CD14-positive monocyte (primary cell): ENCODE measurements around the gene MTF1. TPM values are rescaled to one million over a fixed set of nuclear protein-coding genes. Genes with fewer than 3 reads are reported as not detected.

Experiments
- DNase-seq, 3 donors: peaks; one replicate each; pipeline ENCODE4 v3.0.0-alpha.2; 2011 to 2022
- H2AFZ ChIP-seq: 2 replicates; pipeline ENCODE4 v1.6.0; 2012; ENCODE audit warnings: mild to moderate bottlenecking, low read depth, low read length, inconsistent platforms; ENCODE audit not compliant: insufficient read depth, poor library complexity, severe bottlenecking
- H3K27ac ChIP-seq, 2 donors: 1 replicate in 1 of 2; 2 replicates in 1 of 2; pipeline ENCODE4 v1.5.1; 2012 to 2013; ENCODE audit warnings: low read length in 2 of 2, control low read depth in 1 of 2, inconsistent platforms in 1 of 2, low read depth in 1 of 2, mild to moderate bottlenecking in 1 of 2
- H3K27me3 ChIP-seq, 2 donors: one replicate each; pipeline versions ENCODE4 v1.6.0 to v1.6.1; 2011 to 2013; ENCODE audit warnings: low read length in 2 of 2; ENCODE audit not compliant: control insufficient read depth in 2 of 2, insufficient read depth in 2 of 2
- H3K36me3 ChIP-seq, 2 donors: replicated peaks in 1 of 2; 1 replicate in 1 of 2; 2 replicates in 1 of 2; pipeline versions ENCODE4 v1.5.1 to v1.6.1; 2012 to 2013; ENCODE audit warnings: low read length in 2 of 2, control low read depth in 1 of 2, inconsistent platforms in 1 of 2, mild to moderate bottlenecking in 1 of 2; ENCODE audit not compliant: insufficient read depth in 2 of 2, control insufficient read depth in 1 of 2
- H3K4me1 ChIP-seq, 2 donors: 1 replicate in 1 of 2; 2 replicates in 1 of 2; pipeline versions ENCODE4 v1.5.1 to v1.6.1; 2012 to 2013; ENCODE audit warnings: low read length in 2 of 2, control low read depth in 1 of 2, inconsistent platforms in 1 of 2, mild to moderate bottlenecking in 1 of 2, moderate library complexity in 1 of 2; ENCODE audit not compliant: insufficient read depth in 2 of 2, control insufficient read depth in 1 of 2
- H3K4me2 ChIP-seq: replicated peaks from 2 replicates; pipeline ENCODE3; 2012; ENCODE audit warnings: low read length, moderate library complexity, mild to moderate bottlenecking; ENCODE audit not compliant: poor library complexity, severe bottlenecking; ENCODE audit errors: extremely low read depth
- H3K4me3 ChIP-seq, 3 experiments: fragments of 200-600 bp in 1 of 3; sonication (generic) in 1 of 3; replicated peaks in 1 of 3; 1 replicate in 2 of 3; 2 replicates in 1 of 3; pipeline ENCODE4 v1.5.1; 2011 to 2013; ENCODE audit warnings: low read length in 3 of 3, mild to moderate bottlenecking in 3 of 3, control low read depth in 2 of 3, low read depth in 2 of 3, inconsistent platforms in 1 of 3, moderate library complexity in 1 of 3
- H3K79me2 ChIP-seq: 2 replicates; pipeline ENCODE4 v1.6.0; 2012; ENCODE audit warnings: mild to moderate bottlenecking, control low read depth, inconsistent platforms, low read length, moderate library complexity; ENCODE audit not compliant: insufficient read depth
- H3K9ac ChIP-seq: 2 replicates; pipeline ENCODE4 v1.6.0; 2017; ENCODE audit warnings: low read length, mild to moderate bottlenecking; ENCODE audit not compliant: insufficient read depth, poor library complexity, severe bottlenecking
- H3K9me3 ChIP-seq, 2 donors: replicated peaks in 1 of 2; 1 replicate in 1 of 2; 2 replicates in 1 of 2; pipeline versions ENCODE4 v1.5.1 to v1.6.1; 2012 to 2013; ENCODE audit warnings: low read length in 2 of 2, control low read depth in 1 of 2; ENCODE audit not compliant: control insufficient read depth in 1 of 2, insufficient read depth in 1 of 2
- H4K20me1 ChIP-seq: 2 replicates; pipeline ENCODE4 v1.6.0; 2012; ENCODE audit warnings: mild to moderate bottlenecking, low read length, control low read depth, moderate library complexity; ENCODE audit not compliant: insufficient read depth
- H3K27ac Mint-ChIP-seq, 7 donors: one replicate each; pipeline ENCODE4 v1.8.0; 2020; ENCODE audit warnings: mild to moderate bottlenecking in 7 of 7, mixed read lengths in 7 of 7, moderate library complexity in 6 of 7, inconsistent platforms in 2 of 7
- H3K27me3 Mint-ChIP-seq, 3 donors: one replicate each; pipeline ENCODE4 v1.8.0; 2021 to 2022; ENCODE audit warnings: low read depth in 3 of 3, mild to moderate bottlenecking in 3 of 3, mixed read lengths in 3 of 3, moderate library complexity in 3 of 3, inconsistent platforms in 1 of 3
- H3K36me3 Mint-ChIP-seq, 2 donors: one replicate each; pipeline ENCODE4 v1.8.0; 2020; ENCODE audit warnings: mixed read lengths in 2 of 2, inconsistent platforms in 1 of 2, mild to moderate bottlenecking in 1 of 2
- H3K4me1 Mint-ChIP-seq: one replicate; pipeline ENCODE4 v1.8.0; 2020; ENCODE audit warnings: mild to moderate bottlenecking, mixed read lengths
- H3K4me3 Mint-ChIP-seq, 2 donors: one replicate each; pipeline ENCODE4 v1.8.0; 2020; ENCODE audit warnings: mild to moderate bottlenecking in 2 of 2, mixed read lengths in 2 of 2, moderate library complexity in 1 of 2
- H3K9me3 Mint-ChIP-seq, 7 donors: one replicate each; pipeline ENCODE4 v1.8.0; 2020 to 2022; ENCODE audit warnings: mixed read lengths in 7 of 7, mild to moderate bottlenecking in 6 of 7, moderate library complexity in 6 of 7, inconsistent platforms in 2 of 7
- CTCF ChIP-seq: fragments of 200-600 bp; IDR thresholded peaks from one replicate; pipeline ENCODE4 v1.8.0; 2022; ENCODE audit warnings: antibody characterized with exemption, mild to moderate bottlenecking
- WGBS: methylation state at CpG from one replicate; pipeline ENCODE4 v1.1.5; 2013; ENCODE audit warnings: missing lambda C conversion rate; ENCODE audit not compliant: insufficient coverage; 5-methylcytosine and 5-hydroxymethylcytosine counted together
- intact Hi-C, 2 donors: fragments of 100-400 bp; cut with micrococcal nuclease; formaldehyde crosslinking; loops; one replicate each; pipeline versions ENCODE4 v1.15.0 to v1.15.1; 2023
- polyA plus RNA-seq, 3 donors: library from polyadenylated mRNA; depleted of rRNA in 1 of 3; unstranded in 2 of 3; stranded (reverse) in 1 of 3; fragments of 300-500 nt in 2 of 3; fragments of >200 nt in 1 of 3; fragmentation: Illumina TruSeq in 2 of 3; gene quantifications; 1 replicate in 2 of 3; 2 replicates in 1 of 3; pipeline ENCODE4 v1.2.3, GENCODE V29; 2012 to 2021

MTF1 gene
- polyA plus RNA-seq, 3 donors: 17.1 to 41.0 (median 29.6) TPM

DNA sequence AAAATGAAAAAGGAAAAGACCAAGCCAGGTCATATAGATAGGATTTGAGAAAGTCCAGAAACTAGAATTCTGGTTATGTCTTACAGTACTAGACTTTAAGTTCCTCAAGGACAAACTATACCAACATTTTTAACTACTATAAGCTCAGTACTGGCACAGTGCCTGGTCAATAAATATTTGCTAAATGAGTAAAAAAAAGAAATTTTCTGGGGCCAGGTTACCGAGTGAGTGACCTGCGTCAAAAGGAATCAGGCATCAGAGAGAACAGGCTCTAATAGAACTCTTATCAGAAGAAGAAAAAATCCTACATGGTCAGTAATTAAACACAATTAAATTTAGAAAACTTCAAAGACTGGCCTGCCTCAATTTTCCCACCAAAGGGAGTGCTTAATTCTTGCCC lies 27.6 kb downstream of the MTF1 start:
- no peaks in the 10 kb centered on the region for H3K27me3 ChIP-seq
- no peaks in the 10 kb centered on the region for H3K9me3 ChIP-seq
- no peak for TF ChIP-seq CTCF
- intact Hi-C loops: loop anchor here in 1 of 2 donors (2.0 kb wide), 1 partner anchor 29 kb away; no protein-coding TSS in a partner anchor
- H3K9ac ChIP-seq: no peak overlapping the region
- peaks cover 50% of the 10 kb centered on the region for H4K20me1 ChIP-seq
- Mint-ChIP-seq H3K27ac (peak overlapping the region in 1 of 7 donors; percentile 15), H3K4me1 (peaks cover 4% of the 10 kb centered on the region), H3K27me3 (no peaks in the 10 kb centered on the region), H3K9me3 (no peaks in the 10 kb centered on the region), H3K36me3 (peaks cover 74 to 93% of the 10 kb centered on the region in 2 donors), H3K4me3 (no peak overlapping the region)
- H3K36me3 ChIP-seq: peaks cover 82 to 95% of the 10 kb centered on the region in 2 donors
- no CpG with 5 or more reads among the region's 2 CpGs for WGBS
- no peak for DNase-seq
- H3K27ac ChIP-seq: no peak overlapping the region
- no peak overlapping the region for H2AFZ ChIP-seq
- no peak overlapping the region for H3K4me3 ChIP-seq
- H3K79me2 ChIP-seq: peaks cover 58% of the 10 kb centered on the region
- no peak overlapping the region for H3K4me2 ChIP-seq
- H3K4me1 ChIP-seq: peaks cover 0 to under 1% of the 10 kb centered on the region in 2 donors

DNA sequence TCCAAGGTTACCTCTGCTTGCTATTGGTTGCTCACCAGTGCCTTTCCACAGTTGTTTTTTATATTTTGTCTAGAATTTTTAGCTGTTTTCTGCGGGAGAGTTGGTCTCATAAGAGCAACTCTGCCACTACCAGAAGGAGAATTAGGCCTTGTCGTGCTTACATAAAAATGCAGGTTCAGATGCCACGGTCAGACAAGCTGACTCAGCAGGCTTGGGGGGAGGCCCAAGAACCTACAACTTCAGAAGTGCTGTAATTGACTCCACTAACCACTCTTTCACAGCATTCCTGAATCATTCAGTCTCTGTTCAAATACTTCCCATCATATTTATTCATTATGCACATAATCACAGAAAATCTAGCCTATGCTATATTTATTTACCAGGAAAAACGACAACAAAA lies 28.3 kb downstream of the MTF1 start:
- peaks cover 72 to 93% of the 10 kb centered on the region in 2 donors for H3K36me3 Mint-ChIP-seq
- no peak overlapping the region for H3K4me2 ChIP-seq
- no peak for TF ChIP-seq CTCF
- H3K27ac ChIP-seq: no peak overlapping the region
- no peak overlapping the region for H3K4me3 Mint-ChIP-seq
- H3K27me3 ChIP-seq: no peaks in the 10 kb centered on the region
- peaks cover 75 to 94% of the 10 kb centered on the region in 2 donors for H3K36me3 ChIP-seq
- no peaks in the 10 kb centered on the region for H3K9me3 Mint-ChIP-seq
- 97% methylated on average over 3 of the region's 4 CpGs for WGBS
- no peaks in the 10 kb centered on the region for H3K27me3 Mint-ChIP-seq
- H3K9ac ChIP-seq: no peak overlapping the region
- H3K4me1 ChIP-seq: peaks cover 3 to 8% of the 10 kb centered on the region in 2 donors
- peaks cover 53% of the 10 kb centered on the region for H3K79me2 ChIP-seq
- H3K27ac Mint-ChIP-seq: peak overlapping the region in 1 of 7 donors; percentile 40
- intact Hi-C loops: loop anchor here in 1 of 2 donors (2.0 kb wide), 1 partner anchor 30 kb away; no protein-coding TSS in a partner anchor
- peaks cover 11% of the 10 kb centered on the region for H3K4me1 Mint-ChIP-seq
- peaks cover 49% of the 10 kb centered on the region for H4K20me1 ChIP-seq
- H2AFZ ChIP-seq: no peak overlapping the region
- no peak overlapping the region for H3K4me3 ChIP-seq
- H3K9me3 ChIP-seq: no peaks in the 10 kb centered on the region
- no peak for DNase-seq
